Stimulated activated naive CD8-positive, alpha-beta T cell treated with anti-CD3 and anti-CD28 coated beads, Interleukin-15, Interleukin-2, amounts not matched to agents 100 ng/mL and 50 ng/mL, for 24 hours (primary cell): Measurements from ENCODE around the gene LRRTM3.

Source experiments
- H3K27ac Mint-ChIP-seq: one replicate; pipeline ENCODE4 v1.8.0; 2021; ENCODE audit warnings: mild to moderate bottlenecking, mixed read lengths
- H3K27me3 Mint-ChIP-seq: one replicate; pipeline ENCODE4 v1.8.0; 2021; ENCODE audit warnings: mixed read lengths
- H3K36me3 Mint-ChIP-seq: one replicate; pipeline ENCODE4 v1.8.0; 2021; ENCODE audit warnings: low read depth, mixed read lengths
- H3K4me1 Mint-ChIP-seq: one replicate; pipeline ENCODE4 v1.8.0; 2021; ENCODE audit warnings: low read depth, mixed read lengths
- H3K4me3 Mint-ChIP-seq: one replicate; pipeline ENCODE4 v1.8.0; 2021; ENCODE audit warnings: mild to moderate bottlenecking, mixed read lengths
- H3K9me3 Mint-ChIP-seq: one replicate; pipeline ENCODE4 v1.8.0; 2021; ENCODE audit warnings: mixed read lengths

The LRRTM3 gene

DNA sequence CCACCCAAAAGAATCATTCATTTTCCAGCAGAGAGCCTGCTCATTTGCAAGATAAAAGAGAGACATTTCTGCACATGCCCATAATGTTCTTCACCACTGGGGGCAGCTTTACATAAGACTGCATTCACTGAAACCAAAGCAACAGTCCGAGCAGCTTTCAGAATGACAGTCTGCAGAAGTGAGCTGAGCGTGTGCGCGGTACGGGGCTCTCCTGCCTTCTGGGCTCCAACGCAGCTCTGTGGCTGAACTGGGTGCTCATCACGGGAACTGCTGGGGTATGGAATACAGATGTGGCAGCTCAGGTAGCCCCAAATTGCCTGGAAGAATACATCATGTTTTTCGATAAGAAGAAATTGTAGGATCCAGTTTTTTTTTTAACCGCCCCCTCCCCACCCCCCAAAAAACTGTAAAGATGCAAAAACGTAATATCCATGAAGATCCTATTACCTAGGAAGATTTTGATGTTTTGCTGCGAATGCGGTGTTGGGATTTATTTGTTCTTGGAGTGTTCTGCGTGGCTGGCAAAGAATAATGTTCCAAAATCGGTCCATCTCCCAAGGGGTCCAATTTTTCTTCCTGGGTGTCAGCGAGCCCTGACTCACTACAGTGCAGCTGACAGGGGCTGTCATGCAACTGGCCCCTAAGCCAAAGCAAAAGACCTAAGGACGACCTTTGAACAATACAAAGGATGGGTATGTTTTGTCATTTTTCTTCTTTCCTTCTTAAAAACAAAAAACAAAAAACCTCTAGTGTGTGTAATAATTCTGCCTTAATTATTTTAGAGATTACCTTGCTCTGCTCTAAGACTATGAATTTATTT lies at the start of gene LRRTM3:
Gene LRRTM3 (plus strand): TSS at position 141 of the 820 bp plus-strand sequence.
- Mint-ChIP-seq H3K36me3 (no peaks in the 10 kb centered on the region), H3K27ac (no peak within 1 kb of the TSS), H3K27me3 (peaks cover 35% of the 10 kb centered on the region)

DNA sequence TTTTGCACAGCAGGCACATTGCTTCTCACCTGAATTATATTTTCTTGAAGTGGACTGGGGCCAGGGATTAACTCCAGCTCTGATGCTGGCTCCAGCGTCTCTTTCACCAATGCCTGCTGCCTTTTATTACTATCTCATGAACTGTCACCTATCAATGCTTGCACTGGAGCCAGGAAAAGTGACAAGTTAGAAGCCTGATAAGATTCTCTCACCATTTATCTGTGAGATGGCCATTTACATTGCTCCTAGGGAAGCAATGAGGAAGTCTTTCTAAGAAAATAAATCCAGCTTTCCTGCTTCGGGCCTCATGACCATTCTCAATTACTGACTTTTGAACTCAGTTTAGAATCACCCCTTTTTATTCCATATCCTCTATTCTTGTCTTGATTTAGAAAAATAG lies 48.5 kb upstream of the LRRTM3 start:
- Mint-ChIP-seq H3K27me3 (no peaks in the 10 kb centered on the region), H3K4me3 (no peak overlapping the region), H3K4me1 (no peaks in the 10 kb centered on the region), H3K36me3 (no peaks in the 10 kb centered on the region), H3K9me3 (no peaks in the 10 kb centered on the region), H3K27ac (no peak overlapping the region)

More for the DNA sequence above, at the start of gene LRRTM3:
- Mint-ChIP-seq H3K9me3 (no peaks in the 10 kb centered on the region), H3K4me1 (no peaks in the 10 kb centered on the region), H3K4me3 (no peak within 1 kb of the TSS)

GRCh38 chr10:66880292-66880691 lies 45.5 kb upstream of the LRRTM3 start:
- Mint-ChIP-seq H3K36me3 (no peaks in the 10 kb centered on the region), H3K4me3 (no peak overlapping the region), H3K27ac (no peak overlapping the region), H3K4me1 (no peaks in the 10 kb centered on the region), H3K27me3 (no peaks in the 10 kb centered on the region), H3K9me3 (peaks cover 4% of the 10 kb centered on the region)

- no peaks in the 10 kb centered on the region for H3K36me3 Mint-ChIP-seq
Observed at GRCh38 chr10:66880826-66881225, 45.0 kb upstream of the LRRTM3 start.

GRCh38 chr10:66881814-66882213 lies 44.0 kb upstream of the LRRTM3 start:
- Mint-ChIP-seq H3K4me3 (no peak overlapping the region), H3K4me1 (no peaks in the 10 kb centered on the region), H3K27me3 (no peaks in the 10 kb centered on the region), H3K36me3 (no peaks in the 10 kb centered on the region), H3K9me3 (peaks cover 4% of the 10 kb centered on the region), H3K27ac (no peak overlapping the region)

More at GRCh38 chr10:66880826-66881225, 45.0 kb upstream of the LRRTM3 start:
- Mint-ChIP-seq H3K4me1 (no peaks in the 10 kb centered on the region), H3K4me3 (no peak overlapping the region), H3K27ac (no peak overlapping the region), H3K9me3 (peaks cover 4% of the 10 kb centered on the region), H3K27me3 (no peaks in the 10 kb centered on the region)

- Mint-ChIP-seq H3K4me1 (no peaks in the 10 kb centered on the region), H3K27ac (no peak overlapping the region), H3K36me3 (no peaks in the 10 kb centered on the region), H3K4me3 (no peak overlapping the region), H3K9me3 (peaks cover 4% of the 10 kb centered on the region), H3K27me3 (no peaks in the 10 kb centered on the region)
Observed at GRCh38 chr10:66882271-66882670, 43.6 kb upstream of the LRRTM3 start.

- Mint-ChIP-seq H3K4me1 (no peaks in the 10 kb centered on the region), H3K27ac (no peak overlapping the region)
Observed at GRCh38 chr10:66886848-66887247, 39.0 kb upstream of the LRRTM3 start.

DNA sequence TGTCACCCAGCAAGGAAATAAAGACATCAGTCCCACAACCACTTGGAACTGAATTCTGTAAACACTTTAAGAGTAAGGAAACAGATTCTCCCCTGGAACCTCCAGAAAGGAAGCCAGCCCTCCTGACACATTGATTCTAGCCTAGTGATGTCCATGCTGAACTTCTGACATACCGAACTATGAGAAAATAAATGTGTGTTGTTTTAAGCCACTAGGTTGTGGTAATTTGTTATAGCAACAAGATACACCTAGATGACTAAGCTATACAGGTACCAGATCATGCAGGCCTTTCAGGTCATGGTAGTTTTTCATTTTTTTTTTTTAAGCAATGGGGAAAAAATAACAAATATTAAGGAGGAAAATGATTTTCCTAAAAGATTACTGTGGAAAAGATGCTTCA lies 37.6 kb upstream of the LRRTM3 start:
- Mint-ChIP-seq H3K4me3 (no peak overlapping the region), H3K36me3 (no peaks in the 10 kb centered on the region), H3K27me3 (no peaks in the 10 kb centered on the region), H3K27ac (no peak overlapping the region), H3K9me3 (peaks cover 5% of the 10 kb centered on the region), H3K4me1 (no peaks in the 10 kb centered on the region)

More at GRCh38 chr10:66886848-66887247, 39.0 kb upstream of the LRRTM3 start:
- Mint-ChIP-seq H3K4me3 (no peak overlapping the region), H3K36me3 (no peaks in the 10 kb centered on the region), H3K27me3 (no peaks in the 10 kb centered on the region), H3K9me3 (peaks cover 8% of the 10 kb centered on the region)

GRCh38 chr10:66892871-66893270 lies 33.0 kb upstream of the LRRTM3 start:
- Mint-ChIP-seq H3K27ac (no peak overlapping the region), H3K4me3 (no peak overlapping the region), H3K4me1 (no peaks in the 10 kb centered on the region), H3K36me3 (no peaks in the 10 kb centered on the region), H3K9me3 (peaks cover 7% of the 10 kb centered on the region), H3K27me3 (no peaks in the 10 kb centered on the region)

DNA sequence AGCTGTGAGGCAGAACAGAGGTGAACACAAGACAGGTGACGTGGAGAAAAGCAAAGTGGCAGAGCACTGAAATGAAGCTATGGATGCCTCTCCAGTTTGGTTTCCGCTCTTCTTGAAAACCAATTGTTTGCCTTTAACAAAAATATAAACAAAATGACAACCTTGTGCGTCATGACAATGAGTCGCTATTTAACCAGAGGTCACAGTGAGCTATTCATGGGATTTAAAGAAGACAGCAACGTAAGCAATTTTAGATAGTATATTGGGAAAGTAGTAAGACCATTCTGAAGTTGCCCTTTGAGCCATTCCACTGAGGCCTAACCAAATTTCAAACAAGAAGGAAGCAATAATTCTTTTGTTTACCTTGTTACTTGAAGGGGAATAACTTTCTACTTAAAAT lies 15.2 kb upstream of the LRRTM3 start:
- H3K9me3 Mint-ChIP-seq = no peaks in the 10 kb centered on the region
- H3K36me3 Mint-ChIP-seq = no peaks in the 10 kb centered on the region
- H3K4me1 Mint-ChIP-seq = no peaks in the 10 kb centered on the region
- no peak overlapping the region for H3K27ac Mint-ChIP-seq
- H3K27me3 Mint-ChIP-seq = no peaks in the 10 kb centered on the region
- no peak overlapping the region for H3K4me3 Mint-ChIP-seq

DNA sequence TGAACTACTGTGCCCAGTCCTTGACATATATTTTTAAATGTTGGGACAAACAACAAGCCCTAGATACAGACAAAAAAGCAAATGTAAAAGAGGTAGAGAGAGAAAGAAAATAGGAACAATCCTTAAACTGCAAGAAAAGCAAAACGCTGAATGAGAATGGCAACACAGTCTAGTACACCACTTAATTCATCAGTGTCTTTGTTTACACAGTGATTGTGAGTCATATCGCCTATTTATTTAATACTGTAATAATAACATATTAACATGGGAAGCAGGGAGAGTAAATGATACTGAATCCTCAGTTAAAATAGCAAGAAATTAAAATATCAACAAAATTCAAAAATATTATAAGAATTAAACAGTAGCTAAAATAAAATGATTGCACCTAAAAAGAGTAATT lies 9.8 kb upstream of the LRRTM3 start:
- H3K4me3 Mint-ChIP-seq = no peak overlapping the region
- no peaks in the 10 kb centered on the region for H3K27me3 Mint-ChIP-seq
- H3K4me1 Mint-ChIP-seq = no peaks in the 10 kb centered on the region
- H3K9me3 Mint-ChIP-seq = no peaks in the 10 kb centered on the region
- no peaks in the 10 kb centered on the region for H3K36me3 Mint-ChIP-seq
- H3K27ac Mint-ChIP-seq = no peak overlapping the region

GRCh38 chr10:66917104-66917503 lies 8.7 kb upstream of the LRRTM3 start:
- H3K4me3 Mint-ChIP-seq = no peak overlapping the region

GRCh38 chr10:66919248-66919647 lies 6.6 kb upstream of the LRRTM3 start:
- Mint-ChIP-seq H3K9me3 (no peaks in the 10 kb centered on the region), H3K27me3 (no peaks in the 10 kb centered on the region), H3K4me3 (no peak overlapping the region), H3K36me3 (no peaks in the 10 kb centered on the region), H3K27ac (no peak overlapping the region), H3K4me1 (no peaks in the 10 kb centered on the region)

More at GRCh38 chr10:66917104-66917503, 8.7 kb upstream of the LRRTM3 start:
- no peaks in the 10 kb centered on the region for H3K9me3 Mint-ChIP-seq
- no peaks in the 10 kb centered on the region for H3K27me3 Mint-ChIP-seq
- no peaks in the 10 kb centered on the region for H3K4me1 Mint-ChIP-seq
- no peaks in the 10 kb centered on the region for H3K36me3 Mint-ChIP-seq
- H3K27ac Mint-ChIP-seq = no peak overlapping the region

GRCh38 chr10:66924674-66925345 lies 1.0 kb upstream of the LRRTM3 start:
- H3K27ac Mint-ChIP-seq = no peak overlapping the region
- H3K27me3 Mint-ChIP-seq = peaks cover 34% of the 10 kb centered on the region
- H3K4me1 Mint-ChIP-seq = no peaks in the 10 kb centered on the region

GRCh38 chr10:66925373-66925772 lies 463 bp upstream of the LRRTM3 start:
- H3K4me3 Mint-ChIP-seq = no peak overlapping the region
- no peak overlapping the region for H3K27ac Mint-ChIP-seq
- H3K27me3 Mint-ChIP-seq = peaks cover 35% of the 10 kb centered on the region
- no peaks in the 10 kb centered on the region for H3K9me3 Mint-ChIP-seq
- no peaks in the 10 kb centered on the region for H3K36me3 Mint-ChIP-seq
- no peaks in the 10 kb centered on the region for H3K4me1 Mint-ChIP-seq

More at GRCh38 chr10:66924674-66925345, 1.0 kb upstream of the LRRTM3 start:
- no peaks in the 10 kb centered on the region for H3K36me3 Mint-ChIP-seq
- no peak overlapping the region for H3K4me3 Mint-ChIP-seq
- H3K9me3 Mint-ChIP-seq = no peaks in the 10 kb centered on the region
